ENCODE results near the gene TRIM14.
"Not testable (repeated sequence)": the region's sequence is repeated elsewhere in the genome, so short reads cannot be mapped to it uniquely, and the experiment has no call there.

The TRIM14 gene

GRCh38 chr9:98080326-98080725, 38.7 kb downstream of the TRIM14 start:
- no peak for DNase-seq

GRCh38 chr9:98078895-98079294, 40.1 kb downstream of the TRIM14 start:
- DNase-seq, result no peak

GRCh38 chr9:98076514-98076890, 42.5 kb downstream of the TRIM14 start:
- not testable (repeated sequence) for DNase-seq

GRCh38 chr9:98075332-98075805, 43.7 kb downstream of the TRIM14 start:
- DNase-seq, result no peak

GRCh38 chr9:98074115-98074990, 44.7 kb downstream of the TRIM14 start:
- DNase-seq, result peak; percentile 60

- no peak for DNase-seq
Measured at GRCh38 chr9:98071737-98072136, 47.3 kb downstream of the TRIM14 start.

- DNase-seq, result no peak
Measured at GRCh38 chr9:98070704-98071103, 48.3 kb downstream of the TRIM14 start.

GRCh38 chr9:98069551-98069950, 49.5 kb downstream of the TRIM14 start:
- DNase-seq, result no peak

- DNase-seq, result no peak
Measured at GRCh38 chr9:98067184-98067583, 51.8 kb downstream of the TRIM14 start.

- DNase-seq, result no peak
Measured at GRCh38 chr9:98066235-98066634, 52.8 kb downstream of the TRIM14 start.

GRCh38 chr9:98064623-98065392, 54.2 kb downstream of the TRIM14 start:
- DNase-seq, result no peak

GRCh38 chr9:98062161-98062560, 56.9 kb downstream of the TRIM14 start:
- no peak for DNase-seq

GRCh38 chr9:98057138-98057799, 61.8 kb downstream of the TRIM14 start:
- no peak for DNase-seq

GRCh38 chr9:98056269-98057137, 62.5 kb downstream of the TRIM14 start, which contains the start of gene NANS:
NANS (plus strand) TSS chr9:98056732; CDS start chr9:98056809, 77 bp downstream.
- DNase-seq, result peak; percentile 87

GRCh38 chr9:98054376-98054951, 64.6 kb downstream of the TRIM14 start:
- DNase-seq, result no peak

- DNase-seq, result no peak
Measured at GRCh38 chr9:98050351-98050750, 68.7 kb downstream of the TRIM14 start.

- no peak for DNase-seq
Measured at GRCh38 chr9:98049288-98050072, 69.5 kb downstream of the TRIM14 start.

GRCh38 chr9:98047002-98047401, 72.0 kb downstream of the TRIM14 start:
- no peak for DNase-seq

- no peak for DNase-seq
Measured at GRCh38 chr9:98046180-98046543, 72.9 kb downstream of the TRIM14 start.

- peak; percentile 73 for DNase-seq
Measured at GRCh38 chr9:98045234-98046179, 73.5 kb downstream of the TRIM14 start.

All from central memory CD4-positive, alpha-beta T cell (primary cell).